ENCODE results near the gene PCDHA13. TPM values are rescaled to one million over a fixed set of nuclear protein-coding genes. Genes with fewer than 3 reads are reported as not detected.

PCDHA13 gene
- total and polyA plus RNA-seq, 10 of the 15 experiments (the other 5 are each of a cell fraction or from before 2014, with no cell fraction given): not detected

- TF ChIP-seq BCLAF1 (IDR thresholded peaks at IDR 0.05): no peak
- TF ChIP-seq BRCA1 (IDR thresholded peaks at IDR 0.05; ENCODE audit: low read depth, low read length): no peak
- TF ChIP-seq NFIC (IDR thresholded peaks at IDR 0.05; ENCODE audit: low read depth, low read length): no peak
- no peak for TF ChIP-seq MYB (IDR thresholded peaks at IDR 0.05; ENCODE audit: borderline replicate concordance, low read depth, low read length)
- TF ChIP-seq TARDBP (IDR thresholded peaks at IDR 0.05; ENCODE audit: borderline replicate concordance): no peak
- no peak for TF ChIP-seq CREM (IDR thresholded peaks at IDR 0.05; ENCODE audit: low read depth)
- TF ChIP-seq JUNB (IDR thresholded peaks at IDR 0.05): no peak
- TF ChIP-seq SMAD5 (IDR thresholded peaks at IDR 0.05; ENCODE audit: low read depth): no peak
- TF ChIP-seq, protein P1, sequence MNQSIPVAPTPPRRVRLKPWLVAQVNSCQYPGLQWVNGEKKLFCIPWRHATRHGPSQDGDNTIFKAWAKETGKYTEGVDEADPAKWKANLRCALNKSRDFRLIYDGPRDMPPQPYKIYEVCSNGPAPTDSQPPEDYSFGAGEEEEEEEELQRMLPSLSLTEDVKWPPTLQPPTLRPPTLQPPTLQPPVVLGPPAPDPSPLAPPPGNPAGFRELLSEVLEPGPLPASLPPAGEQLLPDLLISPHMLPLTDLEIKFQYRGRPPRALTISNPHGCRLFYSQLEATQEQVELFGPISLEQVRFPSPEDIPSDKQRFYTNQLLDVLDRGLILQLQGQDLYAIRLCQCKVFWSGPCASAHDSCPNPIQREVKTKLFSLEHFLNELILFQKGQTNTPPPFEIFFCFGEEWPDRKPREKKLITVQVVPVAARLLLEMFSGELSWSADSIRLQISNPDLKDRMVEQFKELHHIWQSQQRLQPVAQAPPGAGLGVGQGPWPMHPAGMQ (IDR thresholded peaks at IDR 0.05; ENCODE audit: borderline replicate concordance): no peak
- TF ChIP-seq TCF12 (IDR thresholded peaks at IDR 0.05; ENCODE audit: low read depth, low read length): no peak
- no peak for TF ChIP-seq RCOR1 (conservative IDR thresholded peaks at IDR 0.05; ENCODE audit: low read depth, low read length)
These were observed 45.3 kb downstream of the PCDHA13 start (continued) for GRCh38 chr5:140927228-140927573.

Other genes starting within 250 kb of the PCDHA13 start
Only the 7 nearest of the 27 such genes appear.
- 0.06 TPM in 1 of 2 replicates, not detected in the other for gene PCDHA7, start 47.9 kb upstream of the PCDHA13 start, total RNA-seq (2014; rRNA removed)
- not detected in 2 replicates for gene PCDHA7, start 47.9 kb upstream of the PCDHA13 start, total RNA-seq (2014; rRNA removed; fragmentation: Illumina TruSeq; extraction: Trizol)
- 0.08 TPM in 1 of 2 replicates, not detected in the other for gene PCDHA7, start 47.9 kb upstream of the PCDHA13 start, total RNA-seq (2021)
- gene PCDHA7, start 47.9 kb upstream of the PCDHA13 start, polyA plus RNA-seq (2011; rRNA removed): not detected in 2 replicates
- not detected in 2 replicates for gene PCDHA7, start 47.9 kb upstream of the PCDHA13 start, polyA plus RNA-seq (2014; fragmentation: Illumina TruSeq; extraction: Trizol)
- not detected for gene PCDHA7, start 47.9 kb upstream of the PCDHA13 start, polyA plus RNA-seq (2014; fragmentation: Nextera tagmentation; extraction: Ambion mirVana)
- gene PCDHA7, start 47.9 kb upstream of the PCDHA13 start, polyA plus RNA-seq (2014; rRNA removed): 0.06 TPM in 1 of 2 replicates, not detected in the other
- gene PCDHA7, start 47.9 kb upstream of the PCDHA13 start, polyA plus RNA-seq (2016; fragmentation: Nextera tagmentation; extraction: Ambion mirVana): under 1 TPM in 1 of 2 experiments, not detected in 1; 0.05 TPM
- not detected in 2 replicates for gene PCDHA8, start 40.9 kb upstream of the PCDHA13 start, total RNA-seq (2014; rRNA removed)
- not detected in 2 replicates for gene PCDHA8, start 40.9 kb upstream of the PCDHA13 start, total RNA-seq (2014; rRNA removed; fragmentation: Illumina TruSeq; extraction: Trizol)
- gene PCDHA8, start 40.9 kb upstream of the PCDHA13 start, total RNA-seq (2021): not detected in 2 replicates
- gene PCDHA8, start 40.9 kb upstream of the PCDHA13 start, polyA plus RNA-seq (2011; rRNA removed): not detected in 2 replicates
- not detected in 2 replicates for gene PCDHA8, start 40.9 kb upstream of the PCDHA13 start, polyA plus RNA-seq (2014; fragmentation: Illumina TruSeq; extraction: Trizol)
- gene PCDHA8, start 40.9 kb upstream of the PCDHA13 start, polyA plus RNA-seq (2014; fragmentation: Nextera tagmentation; extraction: Ambion mirVana): not detected
- gene PCDHA8, start 40.9 kb upstream of the PCDHA13 start, polyA plus RNA-seq (2014; rRNA removed): not detected in 2 replicates
- gene PCDHA8, start 40.9 kb upstream of the PCDHA13 start, polyA plus RNA-seq (2016; fragmentation: Nextera tagmentation; extraction: Ambion mirVana): not detected
- 0.05 and 0.06 TPM in 2 replicates for gene PCDHA9, start 33.7 kb upstream of the PCDHA13 start, total RNA-seq (2014; rRNA removed)
- gene PCDHA9, start 33.7 kb upstream of the PCDHA13 start, total RNA-seq (2014; rRNA removed; fragmentation: Illumina TruSeq; extraction: Trizol): not detected in 2 replicates
- not detected in 2 replicates for gene PCDHA9, start 33.7 kb upstream of the PCDHA13 start, total RNA-seq (2021)
- gene PCDHA9, start 33.7 kb upstream of the PCDHA13 start, polyA plus RNA-seq (2011; rRNA removed): not detected in 2 replicates
- not detected in 2 replicates for gene PCDHA9, start 33.7 kb upstream of the PCDHA13 start, polyA plus RNA-seq (2014; fragmentation: Illumina TruSeq; extraction: Trizol)
- not detected for gene PCDHA9, start 33.7 kb upstream of the PCDHA13 start, polyA plus RNA-seq (2014; fragmentation: Nextera tagmentation; extraction: Ambion mirVana)
- 0.01 TPM in 1 of 2 replicates, not detected in the other for gene PCDHA9, start 33.7 kb upstream of the PCDHA13 start, polyA plus RNA-seq (2014; rRNA removed)
- gene PCDHA9, start 33.7 kb upstream of the PCDHA13 start, polyA plus RNA-seq (2016; fragmentation: Nextera tagmentation; extraction: Ambion mirVana): under 1 TPM in 1 of 2 experiments, not detected in 1; 0.03 TPM
- 0.05 and 0.06 TPM in 2 replicates for gene PCDHA10, start 26.2 kb upstream of the PCDHA13 start, total RNA-seq (2014; rRNA removed)
- under 0.01 TPM in 1 of 2 replicates, not detected in the other for gene PCDHA10, start 26.2 kb upstream of the PCDHA13 start, total RNA-seq (2014; rRNA removed; fragmentation: Illumina TruSeq; extraction: Trizol)
- 0.03 TPM in 1 of 2 replicates, not detected in the other for gene PCDHA10, start 26.2 kb upstream of the PCDHA13 start, total RNA-seq (2021)
- gene PCDHA10, start 26.2 kb upstream of the PCDHA13 start, polyA plus RNA-seq (2011; rRNA removed): not detected in 2 replicates
- gene PCDHA10, start 26.2 kb upstream of the PCDHA13 start, polyA plus RNA-seq (2014; fragmentation: Illumina TruSeq; extraction: Trizol): 0.01 and 0.03 TPM in 2 replicates
- gene PCDHA10, start 26.2 kb upstream of the PCDHA13 start, polyA plus RNA-seq (2014; fragmentation: Nextera tagmentation; extraction: Ambion mirVana): not detected
- 0.01 and 0.03 TPM in 2 replicates for gene PCDHA10, start 26.2 kb upstream of the PCDHA13 start, polyA plus RNA-seq (2014; rRNA removed)
- under 1 TPM in 1 of 2 experiments, not detected in 1; 0.04 TPM for gene PCDHA10, start 26.2 kb upstream of the PCDHA13 start, polyA plus RNA-seq (2016; fragmentation: Nextera tagmentation; extraction: Ambion mirVana)
- 0.05 and 0.06 TPM in 2 replicates for gene PCDHA11, start 13.2 kb upstream of the PCDHA13 start, total RNA-seq (2014; rRNA removed)
- gene PCDHA11, start 13.2 kb upstream of the PCDHA13 start, total RNA-seq (2014; rRNA removed; fragmentation: Illumina TruSeq; extraction: Trizol): not detected in 2 replicates
- gene PCDHA11, start 13.2 kb upstream of the PCDHA13 start, total RNA-seq (2021): 0.05 TPM in 1 of 2 replicates, not detected in the other
- not detected in 2 replicates for gene PCDHA11, start 13.2 kb upstream of the PCDHA13 start, polyA plus RNA-seq (2011; rRNA removed)
- gene PCDHA11, start 13.2 kb upstream of the PCDHA13 start, polyA plus RNA-seq (2014; fragmentation: Illumina TruSeq; extraction: Trizol): not detected in 2 replicates
- gene PCDHA11, start 13.2 kb upstream of the PCDHA13 start, polyA plus RNA-seq (2014; fragmentation: Nextera tagmentation; extraction: Ambion mirVana): not detected
- gene PCDHA11, start 13.2 kb upstream of the PCDHA13 start, polyA plus RNA-seq (2014; rRNA removed): 0.05 TPM in 1 of 2 replicates, not detected in the other
- not detected for gene PCDHA11, start 13.2 kb upstream of the PCDHA13 start, polyA plus RNA-seq (2016; fragmentation: Nextera tagmentation; extraction: Ambion mirVana)
- gene PCDHA12, start 6.8 kb upstream of the PCDHA13 start, total RNA-seq (2014; rRNA removed): not detected in 2 replicates
- gene PCDHA12, start 6.8 kb upstream of the PCDHA13 start, total RNA-seq (2014; rRNA removed; fragmentation: Illumina TruSeq; extraction: Trizol): not detected in 2 replicates
- not detected in 2 replicates for gene PCDHA12, start 6.8 kb upstream of the PCDHA13 start, total RNA-seq (2021)
- gene PCDHA12, start 6.8 kb upstream of the PCDHA13 start, polyA plus RNA-seq (2011; rRNA removed): not detected in 2 replicates
- not detected in 2 replicates for gene PCDHA12, start 6.8 kb upstream of the PCDHA13 start, polyA plus RNA-seq (2014; fragmentation: Illumina TruSeq; extraction: Trizol)
- not detected for gene PCDHA12, start 6.8 kb upstream of the PCDHA13 start, polyA plus RNA-seq (2014; fragmentation: Nextera tagmentation; extraction: Ambion mirVana)
- 0.03 TPM in 1 of 2 replicates, not detected in the other for gene PCDHA12, start 6.8 kb upstream of the PCDHA13 start, polyA plus RNA-seq (2014; rRNA removed)
- gene PCDHA12, start 6.8 kb upstream of the PCDHA13 start, polyA plus RNA-seq (2016; fragmentation: Nextera tagmentation; extraction: Ambion mirVana): not detected
- not detected in 2 replicates for gene PCDHAC1, start 44.2 kb downstream of the PCDHA13 start, total RNA-seq (2014; rRNA removed)
- gene PCDHAC1, start 44.2 kb downstream of the PCDHA13 start, total RNA-seq (2014; rRNA removed; fragmentation: Illumina TruSeq; extraction: Trizol): not detected in 2 replicates
- gene PCDHAC1, start 44.2 kb downstream of the PCDHA13 start, total RNA-seq (2021): not detected in 2 replicates
- not detected in 2 replicates for gene PCDHAC1, start 44.2 kb downstream of the PCDHA13 start, polyA plus RNA-seq (2011; rRNA removed)
- not detected in 2 replicates for gene PCDHAC1, start 44.2 kb downstream of the PCDHA13 start, polyA plus RNA-seq (2014; fragmentation: Illumina TruSeq; extraction: Trizol)
- not detected for gene PCDHAC1, start 44.2 kb downstream of the PCDHA13 start, polyA plus RNA-seq (2014; fragmentation: Nextera tagmentation; extraction: Ambion mirVana)
- 0.03 TPM in 1 of 2 replicates, not detected in the other for gene PCDHAC1, start 44.2 kb downstream of the PCDHA13 start, polyA plus RNA-seq (2014; rRNA removed)
- not detected for gene PCDHAC1, start 44.2 kb downstream of the PCDHA13 start, polyA plus RNA-seq (2016; fragmentation: Nextera tagmentation; extraction: Ambion mirVana)